Measurements from ENCODE around the gene RAB4A. TPM values are rescaled to one million over a fixed set of nuclear protein-coding genes. Genes with fewer than 3 reads are reported as not detected.
"Not testable (repeated sequence)": the region's sequence is repeated elsewhere in the genome, so short reads cannot be mapped to it uniquely, and the experiment has no call there.

RAB4A gene
- polyA plus RNA-seq, 1 donor, result 52.1 TPM

DNA sequence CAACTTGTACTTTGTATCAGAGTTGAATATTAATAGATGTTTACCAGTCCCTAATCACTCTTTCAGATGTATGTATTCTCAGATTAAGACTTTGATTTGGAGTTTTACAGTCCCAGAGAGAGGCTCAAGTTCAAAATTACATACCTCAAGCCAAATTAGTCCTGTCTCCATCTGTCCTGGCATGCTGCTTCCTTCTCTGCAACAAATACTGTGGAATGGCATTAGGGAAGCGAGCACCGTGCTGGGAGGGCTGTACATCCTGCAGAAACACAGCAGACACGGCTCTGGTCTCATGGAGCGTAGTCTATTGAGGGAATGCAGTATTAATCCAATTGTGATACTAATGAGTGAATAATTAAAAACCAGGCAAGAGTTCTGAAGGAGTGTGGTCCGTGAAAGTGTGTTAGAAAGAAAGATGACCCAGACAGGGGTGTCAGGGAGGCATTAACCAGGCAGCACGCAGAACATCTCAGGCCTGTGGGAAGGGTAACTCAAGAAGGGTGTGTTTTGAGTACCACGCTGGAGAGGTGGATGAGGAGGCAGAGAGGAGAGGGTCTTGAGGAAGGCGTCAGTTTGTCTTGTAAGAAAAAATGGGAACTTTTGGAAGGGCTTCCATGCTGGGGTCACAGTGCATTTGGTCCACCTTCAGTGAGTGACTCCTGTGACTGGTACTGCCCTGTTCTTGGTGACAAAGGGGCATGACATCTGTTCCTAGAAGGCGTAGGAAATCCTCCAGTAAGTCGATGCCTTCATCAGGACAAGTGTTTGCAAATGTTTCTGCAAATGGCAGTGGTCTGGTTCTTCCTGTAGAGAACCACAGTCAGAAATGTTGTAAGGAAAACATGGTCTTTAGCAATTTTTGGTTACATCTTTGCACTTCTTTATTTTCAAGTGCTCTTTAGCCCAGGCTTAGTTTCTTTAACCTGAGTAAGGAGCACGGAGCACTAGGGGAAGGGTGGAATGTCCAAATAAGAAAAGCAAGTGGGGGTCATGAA, 1.6 kb downstream of the RAB4A start:
- no peak for DNase-seq (ENCODE audit: low read depth)

DNA sequence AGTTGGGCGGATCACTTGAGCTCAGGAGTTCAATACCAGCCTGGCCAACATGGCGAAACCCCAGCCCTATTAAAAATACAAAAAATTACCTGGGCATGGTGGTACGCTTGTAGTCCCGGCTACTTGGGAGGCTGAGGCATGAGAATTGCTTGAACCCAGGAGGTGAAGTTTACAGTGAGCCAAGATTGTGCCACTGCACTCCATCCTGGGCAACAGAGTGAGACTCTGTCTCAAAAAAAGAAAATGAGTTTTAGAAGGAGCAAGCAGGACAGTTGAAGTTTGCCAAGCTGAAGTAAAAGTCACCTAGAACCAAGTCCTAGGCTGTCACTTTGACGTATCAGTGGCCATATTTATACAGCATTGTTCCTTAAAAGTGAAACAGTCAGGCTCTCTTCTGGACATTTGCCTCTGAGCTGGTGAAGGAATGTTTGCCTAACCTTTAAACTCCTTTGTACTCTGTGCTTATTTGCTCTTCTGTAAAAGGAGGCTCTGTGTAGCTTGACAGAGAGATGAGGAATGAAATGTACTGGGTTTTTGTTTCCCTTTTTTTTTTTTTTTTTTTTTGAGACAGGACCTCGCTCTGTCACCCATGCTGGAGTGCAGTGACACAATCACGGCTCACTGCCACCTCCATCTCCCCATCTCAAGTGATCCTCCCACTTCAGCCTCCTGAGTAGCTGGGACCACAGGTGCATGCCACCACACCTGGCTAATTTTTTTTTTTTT, 2.8 kb downstream of the RAB4A start:
- no peak for DNase-seq (ENCODE audit: low read depth)

DNA sequence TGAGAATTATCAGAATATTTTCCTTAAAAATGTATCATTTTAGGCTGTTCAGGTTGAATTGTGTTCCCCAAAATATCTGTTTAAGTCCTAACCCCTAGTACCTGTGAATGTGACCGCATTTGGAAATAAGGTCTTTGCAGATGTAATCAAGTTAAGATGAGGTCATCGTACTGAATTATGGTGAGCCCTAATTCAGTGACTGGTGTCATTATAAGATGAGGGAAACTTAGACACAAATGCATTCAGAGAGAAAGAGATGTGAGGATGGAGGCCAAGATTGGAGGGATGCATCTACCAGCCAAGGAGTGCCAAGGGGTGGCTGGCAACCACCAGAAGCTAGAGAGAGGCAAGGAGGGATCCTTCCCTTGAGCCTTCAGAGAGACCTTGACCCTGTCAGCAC, 4.1 kb downstream of the RAB4A start:
- DNase-seq (ENCODE audit: low read depth), result no peak

DNA sequence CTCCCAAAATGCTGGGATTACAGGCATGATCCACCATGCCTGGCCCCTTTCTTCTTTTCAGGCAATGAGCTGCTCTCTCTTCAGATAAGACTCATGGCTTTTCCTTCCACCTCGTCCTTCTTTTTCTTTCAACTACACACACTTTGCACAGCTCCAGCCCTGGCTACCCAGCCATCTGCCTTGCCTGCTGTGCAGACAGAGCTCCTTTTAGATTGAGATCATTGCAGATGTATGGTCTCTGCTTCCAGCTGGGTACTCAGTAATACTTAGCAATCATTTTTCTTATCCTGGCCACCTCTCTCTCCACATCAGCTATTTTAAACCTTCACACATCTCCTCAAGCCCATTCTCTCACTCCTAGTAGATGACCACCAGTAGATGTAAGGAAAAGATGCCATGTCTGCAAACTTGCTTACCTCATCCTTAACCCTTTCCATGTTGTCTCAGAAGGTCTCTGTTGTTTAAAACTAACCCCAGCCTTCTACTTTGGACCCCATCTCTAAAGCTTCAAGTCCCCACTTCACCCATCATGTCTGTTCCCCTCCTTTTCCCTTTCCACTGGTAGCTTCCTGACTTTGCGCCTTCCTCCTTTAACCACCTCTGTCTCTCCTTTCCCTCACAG, 7.3 kb downstream of the RAB4A start:
- DNase-seq (ENCODE audit: low read depth), result no peak

DNA sequence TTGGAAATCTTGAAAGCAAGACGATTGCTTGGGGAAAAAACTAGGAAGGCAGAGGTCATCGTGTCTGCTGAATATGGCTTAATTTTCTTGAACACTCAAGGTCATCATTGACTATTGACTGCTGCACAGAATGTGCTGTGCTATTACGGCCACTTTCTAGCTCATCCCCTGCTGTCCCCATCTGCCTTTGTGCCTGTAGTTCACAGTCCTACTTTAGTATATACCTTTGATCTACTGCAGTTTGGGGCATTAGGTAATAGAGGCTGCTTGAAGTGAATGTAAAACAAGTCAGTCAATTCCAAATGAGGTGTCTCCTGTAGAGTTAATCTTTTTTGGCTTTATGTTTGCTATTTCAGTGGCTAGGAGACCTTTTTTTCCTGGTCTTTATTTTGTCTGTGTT, 8.3 kb downstream of the RAB4A start:
- DNase-seq (ENCODE audit: low read depth), result no peak

DNA sequence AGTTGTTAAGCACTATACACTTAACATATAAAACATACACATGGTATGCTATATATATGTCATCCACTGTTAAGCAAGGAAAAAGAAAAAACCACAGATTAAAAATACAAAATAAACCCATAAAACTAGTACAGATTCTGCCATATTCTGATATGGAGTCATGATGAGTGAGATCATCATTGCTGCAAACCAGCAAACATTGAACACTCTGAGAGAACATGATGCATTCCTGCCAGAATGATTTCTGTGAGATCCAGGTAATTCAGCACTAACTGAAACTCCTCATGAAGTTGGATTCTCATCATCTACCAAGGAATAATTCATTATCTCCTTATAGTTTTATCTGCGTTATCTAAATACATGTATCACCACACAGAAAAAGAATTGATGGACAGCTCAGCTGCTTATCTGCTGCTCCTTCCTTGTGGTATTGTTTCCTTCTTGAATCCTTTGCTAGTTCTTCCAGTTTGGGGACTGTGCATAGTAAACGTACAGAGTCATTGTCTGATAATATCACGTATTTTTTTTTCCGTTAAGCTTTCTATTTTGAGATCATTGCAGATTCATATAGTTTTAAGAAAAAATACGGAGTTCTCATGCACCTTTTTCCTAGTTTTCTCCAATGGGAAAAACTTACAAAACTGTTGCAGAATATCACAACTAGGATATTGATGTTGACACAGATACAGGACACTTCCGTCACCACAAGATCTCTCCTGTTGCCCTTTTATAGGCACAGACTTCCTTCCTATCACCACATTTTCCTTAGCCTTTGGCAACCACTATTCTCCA, 9.3 kb downstream of the RAB4A start:
- DNase-seq (ENCODE audit: low read depth), result no peak

DNA sequence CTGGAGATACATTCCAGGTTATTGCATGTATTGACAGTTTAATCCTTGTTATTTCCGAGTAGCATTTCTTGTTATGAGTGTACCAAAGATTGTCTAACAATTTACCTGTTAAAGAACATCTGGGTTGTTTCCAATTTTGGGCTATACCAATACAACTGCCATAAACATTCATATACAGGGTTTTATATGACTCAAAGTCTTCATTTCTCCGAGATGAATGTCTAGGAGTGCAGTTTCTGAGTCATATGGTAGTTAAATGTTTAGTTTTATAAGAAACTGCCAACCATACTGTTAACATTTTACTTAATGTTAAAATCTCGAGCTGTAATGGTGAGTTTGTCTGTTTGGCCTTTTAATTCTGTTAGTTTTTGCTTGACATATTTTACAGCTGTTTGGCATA, 10.0 kb downstream of the RAB4A start:
- no peak for DNase-seq (ENCODE audit: low read depth)

DNA sequence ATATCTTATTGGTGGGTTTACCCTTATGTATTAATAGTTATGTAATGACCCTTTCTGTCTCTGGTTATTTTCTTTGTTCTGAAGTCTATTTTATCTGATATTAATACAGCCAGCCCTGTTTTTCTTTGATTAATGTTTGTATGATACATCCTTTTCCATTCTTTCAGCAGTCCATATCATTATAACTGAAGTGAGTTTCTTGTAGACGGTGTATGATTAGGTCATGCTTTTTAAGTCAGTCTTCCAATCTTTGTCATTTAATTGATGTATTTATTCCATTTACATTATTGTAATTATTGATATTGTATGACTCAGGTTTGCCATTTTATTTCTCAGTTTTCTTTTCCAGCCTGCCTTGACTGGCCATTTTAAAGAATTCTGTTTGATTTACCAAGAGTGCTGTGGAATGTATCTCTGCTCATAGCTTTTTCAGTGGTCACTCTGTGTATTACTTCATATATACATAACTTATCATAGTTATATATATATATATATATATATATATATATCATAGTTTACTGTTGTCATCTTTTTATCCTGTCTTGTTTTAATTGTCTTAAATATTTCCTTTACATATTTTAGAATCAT, 10.5 kb downstream of the RAB4A start:
- no peak for DNase-seq (ENCODE audit: low read depth)

DNA sequence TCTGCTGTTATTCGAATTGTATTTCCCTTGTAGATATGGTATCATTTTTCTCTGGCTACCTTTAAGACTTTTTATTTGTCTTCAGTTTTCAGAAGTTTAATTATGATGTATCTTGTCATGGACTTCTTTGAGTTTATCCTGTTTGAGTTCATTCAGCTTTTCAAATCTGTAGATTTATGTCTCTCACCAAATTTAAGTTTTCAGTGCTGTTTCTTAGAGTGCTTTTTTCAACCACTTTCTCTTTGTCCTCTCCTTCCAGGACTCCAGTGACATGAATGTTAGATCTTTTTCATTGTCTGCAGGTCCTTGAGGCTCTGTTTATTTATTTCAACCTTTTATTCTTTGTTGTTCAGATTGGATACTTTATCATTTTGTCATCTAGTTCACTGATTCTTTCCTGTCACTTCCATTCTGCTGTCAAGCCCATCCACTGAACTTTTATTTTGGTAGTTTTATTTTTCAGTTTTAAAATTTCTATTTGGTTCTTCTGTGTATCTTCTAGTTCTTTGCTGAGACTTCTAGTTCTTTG, 11.4 kb downstream of the RAB4A start:
- DNase-seq (ENCODE audit: low read depth), result no peak

DNA sequence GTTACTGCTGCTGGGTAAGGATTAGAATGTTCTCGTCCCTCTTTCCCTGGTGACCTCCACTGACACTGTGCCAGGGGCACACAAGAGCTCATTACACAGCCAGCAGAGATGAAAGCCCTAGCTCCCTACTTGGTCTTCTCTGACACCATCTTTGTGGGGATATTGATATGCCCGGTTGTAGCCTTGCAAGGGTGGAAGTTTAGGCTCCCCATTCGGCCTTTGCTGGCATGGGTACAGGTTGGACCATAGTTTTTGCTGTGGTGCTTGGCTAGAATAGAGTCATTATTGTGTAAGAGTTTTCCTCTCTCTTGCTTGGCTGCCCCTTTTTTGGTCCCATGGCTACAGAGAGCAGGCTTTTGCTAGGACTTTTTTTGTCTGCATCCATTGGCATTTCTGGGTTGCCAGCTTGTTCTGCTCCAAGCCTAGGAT, 12.3 kb downstream of the RAB4A start:
- no peak for DNase-seq (ENCODE audit: low read depth)

DNA sequence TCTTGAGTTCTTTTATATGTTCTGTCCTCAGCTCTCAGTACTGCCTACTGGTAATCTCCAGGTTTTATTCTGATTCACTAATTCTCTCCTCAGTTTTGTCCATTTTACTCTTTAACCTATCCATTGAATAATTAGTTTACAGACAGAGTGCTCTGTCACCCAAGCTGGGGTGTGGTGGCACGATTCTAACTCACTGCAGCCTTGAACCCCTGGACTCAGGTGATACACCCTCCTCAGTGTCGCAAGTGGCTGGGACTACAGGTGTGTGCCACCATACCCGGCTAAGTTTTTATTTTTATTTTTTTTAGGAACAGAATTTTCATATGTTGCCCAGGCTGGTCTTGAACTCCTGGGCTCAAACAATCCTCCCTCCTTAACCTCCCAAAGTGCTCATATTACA, 14.0 kb downstream of the RAB4A start:
- DNase-seq (ENCODE audit: low read depth), result no peak

DNA sequence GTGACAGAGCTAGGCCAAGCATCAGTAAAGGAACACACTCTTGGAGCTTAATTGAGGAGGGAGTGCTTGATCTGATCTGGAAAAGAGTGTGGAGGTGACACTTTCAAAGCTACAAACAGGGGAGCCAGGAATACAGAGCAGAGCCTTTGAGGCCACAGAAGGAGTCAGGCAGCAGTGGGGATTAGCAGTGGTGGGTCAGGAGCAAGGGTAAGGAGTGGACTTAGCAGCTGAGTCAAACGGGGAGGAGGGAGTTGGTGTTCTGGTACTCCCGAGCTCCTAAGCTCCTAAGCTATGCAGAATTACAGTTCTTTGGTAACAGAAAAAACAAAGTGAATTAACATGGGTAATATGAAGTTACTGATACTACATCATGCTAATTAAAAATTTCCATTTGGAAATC, 14.5 kb downstream of the RAB4A start:
- DNase-seq (ENCODE audit: low read depth), result no peak

DNA sequence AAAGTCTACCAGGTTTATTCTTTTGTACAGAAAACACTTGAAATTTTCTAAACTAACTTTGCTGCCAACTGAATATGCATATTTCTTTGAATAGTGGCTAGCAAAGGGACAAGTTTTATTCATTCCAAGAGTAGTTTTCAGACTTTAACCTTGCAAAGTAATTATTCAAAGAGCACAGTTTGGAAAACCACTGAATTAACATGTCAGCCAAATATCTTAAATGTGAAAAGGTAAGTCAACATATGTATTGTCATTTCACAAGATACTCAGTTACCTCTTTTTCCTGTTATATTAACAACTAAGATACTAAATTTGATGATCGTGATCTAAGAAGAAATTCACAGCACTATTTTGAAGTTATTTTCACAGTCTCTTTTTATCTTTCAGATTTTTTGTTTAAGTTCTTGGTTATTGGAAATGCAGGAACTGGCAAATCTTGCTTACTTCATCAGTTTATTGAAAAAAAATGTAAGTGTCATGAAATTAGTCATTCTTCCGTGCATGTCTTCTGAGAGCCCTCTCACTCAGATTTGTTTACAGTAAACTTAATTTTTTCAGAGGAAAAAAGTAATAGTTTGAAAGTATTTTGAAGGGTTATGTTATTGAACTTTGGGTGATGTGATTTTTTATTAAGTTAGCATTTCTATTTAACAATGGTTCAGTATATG, 15.3 kb downstream of the RAB4A start:
- no peak for DNase-seq (ENCODE audit: low read depth)

DNA sequence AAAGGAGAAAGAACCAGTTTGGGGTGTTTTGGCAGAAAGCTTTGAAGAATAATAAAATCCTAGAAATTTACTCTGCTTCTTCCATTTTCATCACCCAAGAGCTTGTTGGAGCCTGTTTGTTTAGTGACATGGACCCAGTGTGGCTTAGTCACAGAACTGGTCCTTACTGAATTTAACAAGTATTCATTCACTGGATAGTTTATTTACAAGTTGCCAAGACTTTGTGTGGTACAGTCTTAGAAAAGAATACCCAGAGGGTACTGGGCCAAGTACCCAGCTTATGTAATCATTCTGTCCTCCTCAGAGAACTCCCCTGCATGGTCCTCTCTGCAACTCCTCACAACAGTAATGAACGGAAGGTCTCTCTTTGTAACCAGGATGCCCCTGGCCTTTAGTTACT, 16.4 kb downstream of the RAB4A start:
- no peak for DNase-seq (ENCODE audit: low read depth)

DNA sequence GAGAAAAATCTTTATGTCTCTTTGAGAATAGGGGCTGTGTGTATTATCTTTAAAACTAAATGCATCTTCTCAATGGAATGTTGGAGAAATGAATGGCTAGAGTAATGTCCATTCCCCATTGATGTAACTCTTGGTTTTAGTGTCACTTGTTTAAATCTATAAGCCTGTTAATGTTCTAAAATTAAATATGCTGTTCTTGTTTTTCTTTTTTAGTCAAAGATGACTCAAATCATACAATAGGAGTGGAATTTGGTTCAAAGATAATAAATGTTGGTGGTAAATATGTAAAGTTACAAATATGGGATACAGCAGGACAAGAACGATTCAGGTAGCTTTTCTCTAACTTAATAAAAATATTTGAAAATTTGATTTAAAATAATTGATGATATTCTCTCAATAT, 17.6 kb downstream of the RAB4A start:
- DNase-seq (ENCODE audit: low read depth), result no peak

DNA sequence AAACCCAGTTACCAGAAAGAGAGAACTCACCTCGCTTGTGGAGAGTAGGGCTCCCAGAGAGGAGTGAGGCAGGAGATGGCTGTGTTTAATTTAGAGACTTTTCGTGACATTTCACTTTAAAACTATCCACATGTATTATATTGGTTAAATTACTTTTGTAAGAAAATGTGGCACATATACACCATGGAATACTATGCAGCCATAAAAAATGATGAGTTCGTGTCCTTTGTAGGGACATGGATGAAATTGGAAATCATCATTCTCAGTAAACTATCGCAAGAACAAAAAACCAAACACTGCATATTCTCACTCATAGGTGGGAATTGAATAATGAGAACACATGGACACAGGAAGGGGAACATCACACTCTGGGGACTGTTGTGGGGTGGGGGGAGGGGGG, 20.8 kb downstream of the RAB4A start:
- DNase-seq (ENCODE audit: low read depth), result not testable (repeated sequence)

DNA sequence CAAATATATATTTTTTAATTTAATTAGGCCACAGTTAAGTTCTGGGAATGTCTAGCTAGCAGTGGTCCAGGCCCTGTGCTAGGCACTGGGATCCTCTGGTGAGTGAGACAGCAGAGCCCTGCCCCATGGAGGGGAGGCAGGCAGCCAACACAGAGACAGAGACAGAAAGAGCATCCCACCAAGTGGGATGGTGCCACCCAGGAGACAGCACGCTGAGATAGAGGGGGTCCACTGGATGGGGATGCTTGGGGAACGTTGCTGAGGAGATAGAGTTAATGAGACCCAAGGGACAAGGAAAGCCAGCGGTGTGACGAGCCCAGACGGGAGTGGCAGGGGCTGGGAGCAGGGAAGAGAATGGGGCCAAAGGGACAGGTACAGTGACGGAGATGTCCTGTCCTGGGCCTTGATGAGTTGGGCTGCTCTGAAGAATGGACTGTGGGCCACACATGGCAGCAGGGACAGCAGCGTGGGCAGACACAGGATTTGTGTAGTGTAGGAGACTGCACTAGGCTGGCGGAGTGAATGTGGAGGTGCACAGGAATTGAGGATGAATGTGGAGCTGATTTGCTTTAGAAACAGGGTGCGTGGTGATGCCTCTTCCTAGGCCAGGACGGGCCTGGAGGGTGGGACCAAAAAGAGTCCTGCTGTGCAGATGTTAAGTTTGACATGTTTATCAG, 22.8 kb downstream of the RAB4A start:
- no peak for DNase-seq (ENCODE audit: low read depth)

DNA sequence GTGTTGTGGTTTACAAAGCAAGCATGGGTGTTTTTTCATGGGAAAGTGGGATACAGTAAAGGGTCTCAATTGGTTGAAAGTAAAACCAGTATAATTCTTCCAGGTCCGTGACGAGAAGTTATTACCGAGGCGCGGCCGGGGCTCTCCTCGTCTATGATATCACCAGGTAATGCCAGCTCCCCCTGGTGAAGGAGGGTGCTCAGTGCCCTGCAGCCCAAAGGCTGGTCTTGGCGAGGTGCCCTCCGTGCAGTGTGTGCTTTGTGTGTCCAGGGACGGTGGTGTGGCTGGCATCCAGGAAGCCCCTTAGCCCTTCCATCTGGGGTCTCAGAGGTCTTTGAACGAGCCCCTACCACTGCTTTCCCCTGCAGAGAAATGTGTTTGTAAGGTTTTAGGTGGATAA, 24.8 kb downstream of the RAB4A start:
- DNase-seq (ENCODE audit: low read depth), result no peak

DNA sequence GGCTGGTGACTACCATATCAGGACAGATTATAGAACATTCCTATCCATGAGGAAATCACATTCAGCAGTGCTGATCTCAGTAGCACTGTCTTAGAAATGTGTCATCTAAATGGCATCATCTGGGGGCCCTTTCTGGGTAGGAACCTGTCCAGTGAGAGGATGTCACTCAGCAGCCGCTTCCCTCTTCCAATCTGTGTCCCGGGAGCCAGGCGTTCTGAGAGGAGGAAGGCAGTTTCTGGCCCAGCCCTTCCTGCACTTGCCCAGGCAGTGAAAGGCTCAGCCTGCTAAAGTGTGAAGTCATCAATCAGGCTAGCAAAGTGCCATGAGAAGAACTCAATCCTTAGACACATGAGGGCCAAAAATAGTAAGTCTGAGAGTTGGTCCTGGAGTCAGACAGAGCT, 25.6 kb downstream of the RAB4A start:
- no peak for DNase-seq (ENCODE audit: low read depth)

DNA sequence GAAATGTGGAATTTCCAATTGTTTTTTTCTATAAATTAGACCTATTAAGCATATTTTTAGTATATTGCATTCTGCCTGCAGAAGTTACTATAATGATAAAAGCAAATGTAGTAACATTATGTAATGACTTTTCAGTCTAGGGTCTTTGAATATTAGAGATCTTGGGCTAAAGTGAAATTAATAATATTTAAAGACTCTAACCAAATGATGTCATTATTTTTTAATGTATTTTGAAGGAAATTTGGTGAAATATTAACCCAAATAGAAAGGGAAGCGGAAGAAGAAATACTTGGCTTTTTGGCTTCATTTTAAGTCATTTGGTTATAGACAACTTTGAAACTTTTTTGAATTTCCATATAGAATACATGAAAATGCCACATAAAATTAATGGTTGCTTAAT, 26.8 kb downstream of the RAB4A start:
- DNase-seq (ENCODE audit: low read depth), result no peak
